Renal pelvis (tissue), 12 donors: ENCODE data around the gene ADAMTSL5. TPM values are rescaled to one million over a fixed set of nuclear protein-coding genes. Genes with fewer than 3 reads are reported as not detected.
"Not testable (repeated sequence)": the region's sequence is repeated elsewhere in the genome, so short reads cannot be mapped to it uniquely, and the experiment has no call there.

Experiments used
- DNase-seq: peaks from one replicate; pipeline ENCODE4 v3.0.0-alpha.2; 2013
- long read RNA-seq, 16 experiments: transcript quantifications; one replicate each; lab custom pipeline, GENCODE V29; 2026
- polyA plus RNA-seq, 3 donors: library from polyadenylated mRNA; unstranded; fragments of 120-200 nt; gene quantifications; one replicate each; pipeline ENCODE4 v1.2.1, GENCODE V29; 2013; ENCODE audit not compliant: insufficient read length in 3 of 3

ADAMTSL5 gene
- polyA plus RNA-seq = 1 to 10 TPM in 1 of 3 donors, under 1 TPM in 2; 0.47 to 1.4 (median 0.78) TPM
- long read RNA-seq, donor 1 = 0 reads
- long read RNA-seq, donor 2 = 0 reads
- long read RNA-seq, donor 3 = 0 reads
- long read RNA-seq, donor 4 = 0 reads
- long read RNA-seq, donor 5 = 0 reads
- long read RNA-seq, donor 6 = 0 reads
- long read RNA-seq, donor 7 = 0 reads
- long read RNA-seq, donor 8, partial matches to known transcripts = 0 of 1 reads
- long read RNA-seq, donor 8, other reads (novel, unspliced or antisense) = 0 of 1 reads
- long read RNA-seq, donor 9 = 0 reads
- long read RNA-seq, donor 10 = 0 reads
- long read RNA-seq, donor 11 = 0 reads
- long read RNA-seq, donor 12 = 0 reads
- long read RNA-seq, donor 13 = 0 reads
- long read RNA-seq, donor 14 = 0 reads
- long read RNA-seq, donor 15 = 0 reads
- long read RNA-seq, donor 16 = 0 reads

DNA sequence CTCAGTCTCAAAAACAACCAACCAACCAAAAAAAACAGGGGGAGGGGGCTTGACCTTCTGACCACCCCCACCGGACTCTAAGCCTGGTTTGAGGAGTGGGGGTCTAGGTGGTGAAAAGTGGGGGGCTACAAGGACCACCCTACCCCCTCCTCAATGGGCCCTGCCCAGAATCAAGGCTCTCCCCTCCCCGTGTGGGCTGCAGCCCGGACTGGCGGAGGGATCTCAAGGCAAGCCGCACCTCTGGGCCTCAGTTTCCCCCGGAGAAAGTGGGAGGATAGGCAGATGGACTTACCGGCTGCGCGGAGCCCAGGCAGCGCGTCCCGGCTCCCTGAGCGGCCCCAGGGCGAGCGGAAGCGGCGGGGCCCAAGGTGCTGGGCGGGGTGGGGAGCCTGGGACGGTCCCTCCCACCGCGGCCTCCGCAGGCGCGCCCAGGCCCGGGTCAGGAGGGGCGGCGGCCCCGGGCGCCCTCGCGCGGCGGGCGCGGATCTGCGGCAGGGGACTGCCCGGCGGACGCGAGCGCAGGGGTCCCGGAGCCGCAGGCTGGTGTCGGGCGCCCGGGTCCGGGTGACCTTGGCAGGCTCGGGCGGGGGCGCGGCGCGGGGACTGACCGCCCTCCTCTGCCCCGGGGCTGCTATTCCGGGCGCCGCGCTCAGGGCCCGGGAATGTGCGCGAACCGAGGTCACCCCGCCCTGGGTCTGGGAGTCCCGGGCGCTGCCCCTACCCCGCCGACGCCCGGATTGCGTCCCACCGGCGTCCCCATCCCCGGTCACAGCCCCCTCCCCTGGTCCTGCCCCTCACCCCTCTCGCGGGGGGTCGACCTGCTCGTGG is at the start of gene ADAMTSL5:
Gene ADAMTSL5 (minus strand): TSS at position 349 of the 828 bp plus-strand sequence. CDS start 2,076 bp downstream, outside the sequence.
- DNase-seq = no peak

DNA sequence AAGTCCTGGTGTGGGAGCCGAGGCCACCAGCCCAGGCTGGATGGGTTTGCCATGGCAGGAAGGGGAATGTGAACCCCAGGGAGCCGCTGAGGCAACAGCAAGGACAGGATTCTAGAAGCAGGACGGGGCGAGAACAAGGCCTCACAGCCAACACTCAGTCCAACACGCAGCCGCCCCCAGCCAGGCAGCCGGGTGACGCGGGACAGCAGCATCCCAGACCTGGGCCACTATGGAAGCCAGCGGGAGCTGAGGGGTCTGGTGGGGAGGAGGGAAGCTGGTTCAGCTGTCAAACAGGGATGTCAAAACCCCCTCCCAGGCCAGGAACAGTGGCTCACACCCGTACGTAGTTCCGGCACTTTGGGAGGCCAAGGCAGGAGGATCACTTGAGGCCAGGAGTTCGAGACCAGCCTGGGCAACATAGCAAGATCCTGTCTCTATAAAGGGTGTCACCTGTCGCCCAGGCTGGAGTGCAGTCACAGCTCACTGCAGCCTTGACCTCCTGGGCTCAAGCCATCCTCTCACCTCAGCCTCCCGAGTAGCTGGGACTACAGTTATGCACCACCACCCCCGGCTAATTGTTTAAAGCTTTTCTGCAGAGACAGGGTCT is 48.5 kb upstream of the ADAMTSL5 start:
- DNase-seq = no peak

DNA sequence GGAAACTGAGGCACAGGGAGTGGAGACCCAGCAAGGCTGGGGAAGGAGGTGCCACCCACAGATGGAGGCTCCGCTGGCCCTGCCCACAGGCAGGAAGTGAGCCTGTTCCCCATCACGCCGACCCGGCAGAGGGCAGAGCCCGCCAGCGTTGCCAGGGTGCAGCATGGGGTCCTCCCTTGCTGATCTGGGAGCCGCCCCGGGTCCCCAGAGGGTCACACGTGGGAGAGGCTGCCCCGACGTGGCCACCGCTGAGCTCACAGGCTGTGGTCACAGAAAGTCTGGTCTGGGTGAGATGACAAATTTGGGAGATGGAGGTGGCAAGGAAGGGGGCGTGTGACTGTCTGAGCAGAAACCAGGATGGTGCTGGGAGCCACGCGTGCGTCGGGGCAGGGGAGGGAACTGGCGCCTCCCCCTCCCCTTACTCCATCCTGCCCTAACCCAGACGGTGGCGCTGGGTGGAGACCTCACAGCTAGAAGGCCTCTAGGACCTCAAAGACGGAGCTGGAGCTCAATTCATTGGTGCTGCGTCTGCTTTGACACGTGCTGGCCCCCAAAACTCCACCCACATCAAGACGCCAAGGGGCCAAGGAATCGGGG is 47.6 kb upstream of the ADAMTSL5 start:
- no peak for DNase-seq

DNA sequence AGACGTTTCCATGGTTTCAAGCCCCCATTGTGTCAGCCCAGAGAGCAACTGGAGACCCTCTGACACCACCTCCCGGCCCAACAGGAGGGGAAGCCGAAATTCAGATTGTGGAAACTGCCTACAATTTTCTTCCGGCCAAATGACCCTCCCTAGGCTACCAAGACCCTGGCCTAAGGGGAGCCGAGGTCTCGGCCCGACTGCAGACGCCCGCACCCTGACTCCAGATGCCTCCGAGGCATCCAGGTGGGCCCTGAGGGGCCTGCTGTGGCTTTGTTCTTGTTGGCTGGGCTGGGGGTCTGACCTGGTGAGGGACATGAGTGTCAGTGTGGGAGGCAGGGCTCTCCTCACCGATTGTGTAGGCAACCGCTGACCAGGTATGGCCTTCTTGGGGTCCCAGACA is 45.7 kb upstream of the ADAMTSL5 start:
- DNase-seq = no peak

GRCh38 chr19:1556390-1557070 is 43.7 kb upstream of the ADAMTSL5 start:
- no peak for DNase-seq

DNA sequence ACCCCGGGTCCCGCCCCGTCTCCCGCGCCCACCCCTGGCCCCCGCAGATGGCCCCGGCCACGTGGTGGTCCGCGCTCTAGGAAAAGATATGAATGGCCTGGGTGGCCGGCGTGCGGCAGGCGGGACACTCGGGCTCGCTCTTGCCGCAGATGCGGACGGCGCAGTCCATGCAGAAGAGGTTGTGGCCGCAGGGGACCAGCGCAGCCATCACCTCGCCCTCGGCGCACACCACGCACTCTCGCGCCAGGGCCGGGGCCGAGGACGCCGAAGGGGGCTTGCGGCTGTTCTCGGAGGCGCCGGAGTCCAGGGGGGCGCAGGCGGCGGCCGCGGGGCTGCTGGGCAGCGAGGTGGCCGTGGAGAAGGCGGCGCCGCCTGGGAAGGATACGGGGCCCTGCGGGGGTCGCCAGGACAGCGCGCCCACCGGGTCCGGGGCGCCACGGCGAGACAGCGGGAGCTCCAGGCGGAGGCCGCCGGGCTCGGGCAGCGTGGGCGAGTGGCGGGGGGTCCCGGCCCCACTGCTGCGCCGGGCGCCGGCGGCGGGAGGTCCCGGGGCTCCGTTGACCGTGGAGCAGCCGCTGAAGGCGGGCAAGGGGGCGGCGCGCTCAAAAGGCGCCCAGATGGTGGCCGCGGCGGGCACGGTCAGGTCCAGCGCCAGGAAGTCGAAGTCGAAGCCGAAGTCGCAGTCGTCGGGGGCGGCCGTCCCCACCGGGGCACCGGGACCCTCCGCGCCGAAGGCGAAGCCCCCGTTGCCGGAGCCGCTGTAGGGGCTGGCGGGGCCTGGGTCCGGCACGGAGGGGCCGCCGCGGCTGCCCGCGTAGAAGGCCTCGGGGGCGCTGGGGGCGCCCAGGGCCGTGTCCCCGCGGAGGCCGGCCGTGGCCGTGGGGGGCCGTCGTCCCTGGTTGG is 42.9 kb upstream of the ADAMTSL5 start:
- no peak for DNase-seq

DNA sequence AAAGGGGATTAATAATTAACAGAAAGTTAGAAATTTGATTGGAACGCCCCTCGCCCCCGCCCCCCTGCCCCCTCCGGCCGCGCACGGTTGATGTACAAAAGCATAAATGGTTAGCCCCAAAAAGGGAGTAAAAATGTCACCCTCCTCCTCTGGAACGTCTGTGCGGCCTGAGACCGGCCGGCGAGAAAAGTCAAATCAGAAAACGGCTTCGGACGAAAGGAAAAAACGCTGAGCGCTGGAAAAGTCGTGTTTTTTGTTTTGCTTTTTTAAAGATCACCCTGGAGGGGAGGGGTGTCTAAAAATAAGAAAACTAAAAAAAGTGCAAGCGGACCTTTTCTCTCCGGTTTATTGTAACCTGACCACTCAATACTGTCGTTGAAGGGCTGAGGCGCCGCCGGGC is 42.1 kb upstream of the ADAMTSL5 start:
- no peak for DNase-seq

DNA sequence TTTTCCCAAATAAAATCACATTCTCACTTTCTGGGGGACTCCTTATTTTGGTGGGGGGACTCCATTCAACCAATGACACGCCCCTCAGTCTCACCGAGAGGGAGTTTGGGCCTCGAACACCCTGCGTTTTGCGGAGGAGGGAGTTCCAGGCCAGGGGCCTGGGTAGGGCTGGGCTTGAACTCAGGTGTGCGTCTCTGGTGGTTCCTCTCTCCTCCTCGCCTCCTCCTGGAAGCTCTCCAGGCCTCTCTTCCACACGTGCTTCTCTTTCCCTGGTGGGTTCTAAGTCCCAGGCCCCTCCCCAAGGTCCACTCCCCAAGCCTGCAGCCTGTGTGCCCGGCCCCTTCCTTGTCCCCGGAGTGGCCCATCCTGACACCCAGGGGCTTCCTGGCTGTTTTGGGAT is 40.6 kb upstream of the ADAMTSL5 start:
- no peak for DNase-seq

DNA sequence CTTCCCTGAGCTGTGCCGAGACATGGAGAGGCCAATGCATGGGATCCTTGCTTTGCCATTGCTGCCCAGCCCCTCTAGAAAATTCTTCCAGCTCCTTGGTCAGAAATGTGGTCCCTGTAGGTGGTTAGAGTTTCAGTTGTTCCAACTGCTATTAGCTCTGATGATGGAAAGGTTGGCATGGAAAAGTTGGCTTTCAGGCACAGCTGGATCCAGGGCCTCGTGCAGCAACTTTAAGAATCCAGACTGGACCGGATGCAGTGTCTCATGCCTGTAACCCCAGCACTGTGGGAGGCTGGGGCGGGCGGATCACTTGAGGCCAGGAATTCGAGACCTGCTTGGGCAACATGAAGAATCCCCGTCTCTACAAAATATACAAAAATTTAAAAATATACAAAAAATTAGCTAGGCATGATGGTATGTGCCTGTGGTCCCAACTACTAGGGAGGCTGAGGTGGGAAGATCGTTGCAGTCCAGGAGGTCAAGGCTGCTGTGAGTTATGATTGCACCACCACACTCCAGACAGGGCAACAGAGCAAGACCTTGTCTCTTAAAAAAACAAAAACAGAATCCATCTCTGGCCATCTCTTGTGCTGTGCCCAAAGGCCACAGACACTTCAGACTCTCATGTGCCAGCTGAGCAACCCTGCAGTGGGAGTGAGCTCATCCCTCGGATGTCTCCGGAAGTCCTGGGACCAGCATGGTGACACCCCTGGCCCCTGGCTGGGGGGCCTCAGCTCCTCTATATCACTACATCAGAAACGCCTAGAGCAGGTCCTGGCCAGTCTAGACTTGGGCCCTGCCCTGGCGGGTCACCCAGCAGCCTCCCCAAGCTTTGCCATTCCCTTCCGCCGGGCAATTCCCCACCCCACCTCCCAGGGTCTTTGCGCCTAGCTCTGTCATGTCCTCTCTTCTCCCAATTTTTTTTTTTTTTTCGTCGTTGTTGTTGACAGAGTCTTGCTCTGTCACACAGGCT is 38.5 kb upstream of the ADAMTSL5 start:
- no peak for DNase-seq

GRCh38 chr19:1549332-1549945 is 36.6 kb upstream of the ADAMTSL5 start:
- no peak for DNase-seq

- no peak for DNase-seq
Observed at GRCh38 chr19:1540365-1540925, 27.6 kb upstream of the ADAMTSL5 start.

GRCh38 chr19:1539749-1540148 is 26.9 kb upstream of the ADAMTSL5 start:
- not testable (repeated sequence) for DNase-seq

GRCh38 chr19:1538978-1539377 is 26.2 kb upstream of the ADAMTSL5 start:
- no peak for DNase-seq

- DNase-seq = not testable (repeated sequence)
Observed at GRCh38 chr19:1535699-1536098, 22.9 kb upstream of the ADAMTSL5 start.

GRCh38 chr19:1534972-1535371 is 22.2 kb upstream of the ADAMTSL5 start:
- DNase-seq = no peak

GRCh38 chr19:1533510-1534150 is 20.8 kb upstream of the ADAMTSL5 start:
- DNase-seq = no peak

DNA sequence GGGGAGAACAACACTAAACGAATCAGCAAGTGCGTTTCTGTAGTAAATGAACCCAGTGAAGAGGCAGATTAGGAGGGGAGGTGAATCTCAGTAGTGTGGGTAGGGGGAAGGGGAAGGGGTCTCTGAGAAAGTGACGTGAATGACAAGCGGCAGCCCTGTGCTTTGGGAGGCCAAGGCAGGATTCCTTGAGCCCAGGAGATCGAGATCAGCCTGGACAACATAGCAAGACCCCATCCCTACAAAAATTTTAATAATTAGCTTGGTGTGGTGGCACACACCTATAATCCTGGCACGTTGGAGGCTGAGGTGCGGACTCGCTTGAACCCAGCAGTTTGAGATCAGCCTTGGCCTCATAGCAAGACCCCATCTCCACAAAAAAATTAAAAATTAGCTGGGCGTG is 19.2 kb upstream of the ADAMTSL5 start:
- no peak for DNase-seq

DNA sequence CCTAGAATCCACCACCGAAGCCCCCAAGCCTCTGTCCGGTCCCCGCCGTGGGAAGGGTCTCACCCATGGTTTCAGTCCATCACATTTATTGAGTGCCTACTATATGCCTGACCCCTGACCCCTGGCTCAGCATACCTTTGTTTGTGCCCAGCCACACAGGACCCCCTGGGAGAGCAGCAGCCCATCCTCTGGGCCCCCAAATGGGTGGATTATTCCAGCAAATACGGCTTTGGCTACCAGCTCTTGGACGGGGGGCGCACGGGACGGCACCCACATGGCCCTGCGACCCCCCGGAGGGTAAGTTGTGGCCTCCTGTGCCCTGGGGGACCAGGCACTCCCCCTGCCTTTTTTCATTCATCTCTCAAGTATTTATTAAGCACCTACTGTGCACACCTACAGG is 18.8 kb upstream of the ADAMTSL5 start:
- no peak for DNase-seq
